HepG2 (cell line): Measurements from ENCODE around the gene FFAR1. TPM values are rescaled to one million over a fixed set of nuclear protein-coding genes. Genes with fewer than 3 reads are reported as not detected.

Source experiments
- CENPBD1 ChIP-seq: sonication (generic); formaldehyde crosslinking; IDR thresholded peaks from 2 replicates; pipeline ENCODE4 v1.8.0; 2022; ENCODE audit warnings: missing genetic modification reagents, low read depth, mild to moderate bottlenecking, borderline replicate concordance
- FOXP4 ChIP-seq: sonication (generic); formaldehyde crosslinking; IDR thresholded peaks from 2 replicates; pipeline ENCODE4 v1.4.0; 2020; ENCODE audit warnings: missing genetic modification reagents
- NCOA1 ChIP-seq: sonication (generic); formaldehyde crosslinking; IDR thresholded peaks from 2 replicates; pipeline ENCODE4 v1.9.0; 2021; ENCODE audit warnings: missing genetic modification reagents
- RXRA ChIP-seq: sonication (generic); formaldehyde crosslinking; IDR thresholded peaks from 2 replicates; pipeline ENCODE4 v1.5.1; 2020; ENCODE audit warnings: missing genetic modification reagents
- SOX5 ChIP-seq: IDR thresholded peaks from 2 replicates; pipeline ENCODE4 v1.6.1; 2016; ENCODE audit warnings: borderline replicate concordance
- ZNF136 ChIP-seq: sonication (generic); formaldehyde crosslinking; IDR thresholded peaks from 2 replicates; pipeline ENCODE4 v1.8.1; 2022; ENCODE audit warnings: low read depth, mild to moderate bottlenecking, moderate library complexity, missing genetic modification reagents
- ZNF282 ChIP-seq: fragments of 450-650 bp; IDR thresholded peaks from 2 replicates; pipeline ENCODE4 v1.6.1; 2018; ENCODE audit not compliant: partially characterized antibody
- ZNF407 ChIP-seq: sonication (generic); formaldehyde crosslinking; IDR thresholded peaks from one replicate; pipeline ENCODE4 v1.5.1; 2020; ENCODE audit warnings: mild to moderate bottlenecking, missing genetic modification reagents; ENCODE audit errors: not compliant biosample characterization
- ZNF562 ChIP-seq: sonication (generic); formaldehyde crosslinking; IDR thresholded peaks from 2 replicates; pipeline ENCODE4 v1.8.0; 2022; ENCODE audit warnings: missing genetic modification reagents, borderline replicate concordance
- polyA plus RNA-seq, 8 experiments: library from polyadenylated mRNA; depleted of rRNA in 3 of 8; stranded (reverse) in 7 of 8; unstranded in 1 of 8; fragments of >200 nt; fragmentation: Illumina TruSeq in 4 of 8; extraction: Trizol in 4 of 8; gene quantifications; 2 replicates each; pipeline versions ENCODE4 v1.2.1 to v1.2.3, GENCODE V29; 2011 to 2016; ENCODE audit warnings: low read depth in 4 of 8, missing spikeins in 1 of 8, mixed read lengths in 1 of 8; ENCODE audit not compliant: insufficient read depth in 1 of 8
- total RNA-seq, 5 experiments: library from RNA; depleted of rRNA; stranded (reverse); fragments of >200 nt; fragmentation: Illumina TruSeq; extraction: Trizol; gene quantifications; 2 replicates each; pipeline ENCODE4 v1.2.3, GENCODE V29; 2016; ENCODE audit warnings: low read depth in 1 of 5
- TF ChIP-seq, protein P1 (sequence below): IDR thresholded peaks from 2 replicates; pipeline ENCODE4 v1.6.1; 2016; ENCODE audit warnings: mild to moderate bottlenecking, missing biosample characterization, missing genetic modification reagents
- TF ChIP-seq, protein P2 (sequence below): sonication (generic); formaldehyde crosslinking; IDR thresholded peaks from 2 replicates; pipeline ENCODE4 v1.5.1; 2020; ENCODE audit warnings: mild to moderate bottlenecking, missing genetic modification reagents, moderate library complexity

Gene FFAR1
- total and polyA plus RNA-seq, 2 of the 13 experiments (the other 11 are each of a cell fraction or from before 2014, with no cell fraction given) = not detected

DNA sequence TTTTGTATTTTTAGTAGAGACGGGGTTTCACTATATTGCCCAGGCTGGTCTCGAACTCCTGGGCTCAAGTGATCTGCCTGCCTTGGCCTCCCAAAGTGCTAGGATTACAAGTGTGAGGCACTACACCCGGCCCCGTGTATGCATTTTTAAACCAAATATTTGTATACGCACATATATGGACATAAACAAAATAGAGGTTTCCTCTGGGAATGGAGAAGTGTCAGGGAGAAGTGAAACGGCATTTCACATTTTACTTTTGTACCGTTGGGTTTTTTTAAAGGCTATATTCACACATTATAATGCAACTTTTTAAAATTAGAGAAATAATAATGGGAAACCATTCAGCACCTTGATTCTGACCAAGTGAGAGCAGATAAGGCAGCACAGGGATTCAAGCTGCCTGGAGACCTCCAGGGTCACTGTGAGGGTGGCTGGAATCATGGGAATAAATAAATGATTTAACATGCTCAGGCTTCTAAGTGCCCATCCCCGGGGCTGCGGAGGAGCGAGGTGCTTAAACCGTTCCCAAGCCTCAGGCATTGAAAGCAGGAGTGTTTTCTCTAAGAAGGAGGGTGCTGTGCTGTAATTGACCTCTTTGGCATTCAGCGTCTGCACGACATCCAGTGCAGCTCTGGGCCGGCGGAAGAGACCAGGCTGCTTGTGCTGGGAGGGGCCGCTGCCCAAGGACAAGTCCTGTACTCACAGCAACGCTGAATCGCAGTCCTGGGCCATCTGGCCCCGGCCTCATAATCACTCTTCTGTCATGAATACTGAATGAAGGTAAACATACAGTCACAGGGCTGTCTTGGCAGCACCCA is 47.9 kb downstream of the FFAR1 start (continued):
- TF ChIP-seq FOXP4 (CRISPR knock-in tag) (peak; percentile 45; the same call in 1 of the 2 replicates), NCOA1 (CRISPR knock-in tag) (no peak), ZNF282 (no peak), ZNF407 (CRISPR knock-in tag) (no peak), ZNF136 (CRISPR knock-in tag) (no peak), CENPBD1 (CRISPR knock-in tag) (no peak), RXRA (peak; percentile 25; the same call in 1 of the 2 replicates), ZNF562 (no peak), SOX5 (CRISPR knock-in tag) (peak; percentile 42; the same call in 1 of the 2 replicates)
- TF ChIP-seq, protein P1, sequence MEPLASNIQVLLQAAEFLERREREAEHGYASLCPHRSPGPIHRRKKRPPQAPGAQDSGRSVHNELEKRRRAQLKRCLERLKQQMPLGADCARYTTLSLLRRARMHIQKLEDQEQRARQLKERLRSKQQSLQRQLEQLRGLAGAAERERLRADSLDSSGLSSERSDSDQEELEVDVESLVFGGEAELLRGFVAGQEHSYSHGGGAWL (CRISPR knock-in tag) = no peak
- TF ChIP-seq, protein P2, sequence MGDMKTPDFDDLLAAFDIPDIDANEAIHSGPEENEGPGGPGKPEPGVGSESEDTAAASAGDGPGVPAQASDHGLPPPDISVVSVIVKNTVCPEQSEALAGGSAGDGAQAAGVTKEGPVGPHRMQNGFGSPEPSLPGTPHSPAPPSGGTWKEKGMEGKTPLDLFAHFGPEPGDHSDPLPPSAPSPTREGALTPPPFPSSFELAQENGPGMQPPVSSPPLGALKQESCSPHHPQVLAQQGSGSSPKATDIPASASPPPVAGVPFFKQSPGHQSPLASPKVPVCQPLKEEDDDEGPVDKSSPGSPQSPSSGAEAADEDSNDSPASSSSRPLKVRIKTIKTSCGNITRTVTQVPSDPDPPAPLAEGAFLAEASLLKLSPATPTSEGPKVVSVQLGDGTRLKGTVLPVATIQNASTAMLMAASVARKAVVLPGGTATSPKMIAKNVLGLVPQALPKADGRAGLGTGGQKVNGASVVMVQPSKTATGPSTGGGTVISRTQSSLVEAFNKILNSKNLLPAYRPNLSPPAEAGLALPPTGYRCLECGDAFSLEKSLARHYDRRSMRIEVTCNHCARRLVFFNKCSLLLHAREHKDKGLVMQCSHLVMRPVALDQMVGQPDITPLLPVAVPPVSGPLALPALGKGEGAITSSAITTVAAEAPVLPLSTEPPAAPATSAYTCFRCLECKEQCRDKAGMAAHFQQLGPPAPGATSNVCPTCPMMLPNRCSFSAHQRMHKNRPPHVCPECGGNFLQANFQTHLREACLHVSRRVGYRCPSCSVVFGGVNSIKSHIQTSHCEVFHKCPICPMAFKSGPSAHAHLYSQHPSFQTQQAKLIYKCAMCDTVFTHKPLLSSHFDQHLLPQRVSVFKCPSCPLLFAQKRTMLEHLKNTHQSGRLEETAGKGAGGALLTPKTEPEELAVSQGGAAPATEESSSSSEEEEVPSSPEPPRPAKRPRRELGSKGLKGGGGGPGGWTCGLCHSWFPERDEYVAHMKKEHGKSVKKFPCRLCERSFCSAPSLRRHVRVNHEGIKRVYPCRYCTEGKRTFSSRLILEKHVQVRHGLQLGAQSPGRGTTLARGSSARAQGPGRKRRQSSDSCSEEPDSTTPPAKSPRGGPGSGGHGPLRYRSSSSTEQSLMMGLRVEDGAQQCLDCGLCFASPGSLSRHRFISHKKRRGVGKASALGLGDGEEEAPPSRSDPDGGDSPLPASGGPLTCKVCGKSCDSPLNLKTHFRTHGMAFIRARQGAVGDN (CRISPR knock-in tag) = peak; percentile 71
